Measurements from ENCODE around the gene S100A16. TPM values are rescaled to one million over a fixed set of nuclear protein-coding genes. Genes with fewer than 3 reads are reported as not detected.
A peak's percentile ranks its signal among the peaks of the same experiment; 100 is the strongest.

The S100A16 gene
- total RNA-seq, result 10 to 100 TPM; 48.2 to 64.7 TPM
- long read RNA-seq, transcript S100A16-204 (3 exons, 1,118 nt), result major isoform, 21 of 39 reads
- long read RNA-seq, transcript S100A16-203 (3 exons, 956 nt), result minor isoform, 16 of 39 reads
- long read RNA-seq, partial matches to known transcripts, result 0 of 39 reads
- long read RNA-seq, other reads (novel, unspliced or antisense), result 1 of 39 reads

GRCh38 chr1:153612755-153613331 lies at the start of gene S100A16:
S100A16 (minus strand) TSS chr1:153613137; CDS start chr1:153608151, 4,986 bp downstream.
- intact Hi-C loops (cut with DNase I), result no loop called here
- peak; percentile 85 for DNase-seq
- ATAC-seq, result peak; percentile 81 to 85

- no peak for DNase-seq
- no peak for ATAC-seq
- intact Hi-C loops (cut with DNase I), result loop anchor here in 1 of 2 donors (10.0 kb wide), 1 partner anchor 87 kb away; no protein-coding TSS in a partner anchor
Observed at GRCh38 chr1:153662269-153662668, 49.3 kb upstream of the S100A16 start.

- intact Hi-C loops (cut with DNase I), result loop anchor here in 1 of 2 donors (10.0 kb wide), 1 partner anchor 86 kb away; no protein-coding TSS in a partner anchor
- no peak for ATAC-seq
- DNase-seq, result no peak
Observed at GRCh38 chr1:153661111-153661708, 48.3 kb upstream of the S100A16 start.

- ATAC-seq (no peak), DNase-seq (no peak)
- intact Hi-C loops (cut with DNase I), result loop anchor here in 1 of 2 donors (10.0 kb wide), 1 partner anchor 85 kb away; no protein-coding TSS in a partner anchor
Observed at GRCh38 chr1:153659656-153660055, 46.7 kb upstream of the S100A16 start.

GRCh38 chr1:153659175-153659534 lies 46.2 kb upstream of the S100A16 start:
- no peak for DNase-seq
- ATAC-seq, result no peak
- intact Hi-C loops (cut with DNase I), result no loop called here

GRCh38 chr1:153658400-153659174 lies 45.6 kb upstream of the S100A16 start, which contains the start of gene SNAPIN:
SNAPIN (plus strand) TSS chr1:153658703; CDS start chr1:153658744, 41 bp downstream.
- intact Hi-C loops (cut with DNase I), result no loop called here

GRCh38 chr1:153655333-153655732 lies 42.4 kb upstream of the S100A16 start:
- no peak for ATAC-seq
- intact Hi-C loops (cut with DNase I), result no loop called here
- DNase-seq, result no peak

More at GRCh38 chr1:153658400-153659174, 45.6 kb upstream of the S100A16 start, which contains the start of gene SNAPIN:
- DNase-seq (peak; percentile 94), ATAC-seq (peak; percentile 98)

- ATAC-seq (peak in 1 of 2 donors; percentile 36), DNase-seq (no peak)
- intact Hi-C loops (cut with DNase I), result no loop called here
Observed at GRCh38 chr1:153652805-153653500, 40.0 kb upstream of the S100A16 start.

- DNase-seq, result no peak
- intact Hi-C loops (cut with DNase I), result no loop called here
- ATAC-seq, result no peak
Observed at GRCh38 chr1:153651771-153652170, 38.8 kb upstream of the S100A16 start.

- DNase-seq, result no peak
- intact Hi-C loops (cut with DNase I), result no loop called here
- ATAC-seq, result peak; percentile 58 to 75
Observed at GRCh38 chr1:153649863-153650235, 36.9 kb upstream of the S100A16 start.

- intact Hi-C loops (cut with DNase I), result no loop called here
- DNase-seq (no peak), ATAC-seq (peak in 1 of 2 donors; percentile 2)
Observed at GRCh38 chr1:153649137-153649862, 36.4 kb upstream of the S100A16 start.

GRCh38 chr1:153648000-153648643 lies 35.2 kb upstream of the S100A16 start:
- DNase-seq (no peak), ATAC-seq (peak in 1 of 2 donors; percentile 3)
- intact Hi-C loops (cut with DNase I), result no loop called here

- intact Hi-C loops (cut with DNase I), result no loop called here
- ATAC-seq (peak in 1 of 2 donors; percentile 7), DNase-seq (no peak)
Observed at GRCh38 chr1:153647346-153647714, 34.4 kb upstream of the S100A16 start.

- DNase-seq (no peak), ATAC-seq (peak in 1 of 2 donors; percentile 3)
- intact Hi-C loops (cut with DNase I), result no loop called here
Observed at GRCh38 chr1:153646672-153647345, 33.9 kb upstream of the S100A16 start.

GRCh38 chr1:153643816-153644215 lies 30.9 kb upstream of the S100A16 start:
- intact Hi-C loops (cut with DNase I), result no loop called here
- no peak for DNase-seq
- no peak for ATAC-seq

GRCh38 chr1:153643100-153643499 lies 30.2 kb upstream of the S100A16 start:
- intact Hi-C loops (cut with DNase I), result no loop called here
- no peak for ATAC-seq
- no peak for DNase-seq

- DNase-seq (no peak), ATAC-seq (peak; percentile 14 to 42)
- intact Hi-C loops (cut with DNase I), result no loop called here
Observed at GRCh38 chr1:153642161-153642560, 29.2 kb upstream of the S100A16 start.

Measured in left cardiac atrium (tissue), 4 donors.